Caco-2 (cell line): Measurements from ENCODE around the gene PCBD2. TPM values are rescaled to one million over a fixed set of nuclear protein-coding genes. Genes with fewer than 3 reads are reported as not detected.

Source experiments
- BruUV-seq: library from RNA; stranded (reverse); fragments of 400-500 nt; replicated peaks from 2 replicates; lab custom pipeline; 2021; lab: Mats Ljungman, UMichigan
- CTCF ChIA-PET: fragments of 300-600 bp; sonication (Branson Sonifier 250); formaldehyde crosslinking; loops from one replicate; lab custom pipeline; 2022; ENCODE audit warnings: antibody characterized with exemption; lab: Charles Lee
- POLR2A ChIA-PET: fragments of 300-600 bp; sonication (Branson Sonifier 250); formaldehyde crosslinking; loops from one replicate; lab custom pipeline; 2022; ENCODE audit warnings: antibody characterized with exemption; lab: Charles Lee
- DNase-seq, 2 experiments: peaks; one replicate each; pipeline versions ENCODE4 v3.0.0 to v3.0.0-alpha.2; 2020 to 2022
- H3K27me3 ChIP-seq: replicated peaks from 2 replicates; pipeline ENCODE4 v1.6.0; 2011; ENCODE audit warnings: low read length; ENCODE audit not compliant: control insufficient read depth, insufficient read depth
- H3K36me3 ChIP-seq: 2 replicates; pipeline ENCODE4 v1.5.1; 2011; ENCODE audit warnings: low read length; ENCODE audit not compliant: control insufficient read depth, insufficient read depth
- H3K4me1 ChIP-seq: fragments of 250-450 bp; sonication (Bioruptor Pico); 2 replicates; pipeline ENCODE4 v1.5.1; 2020; ENCODE audit warnings: mild to moderate bottlenecking
- H3K4me3 ChIP-seq: 2 replicates; pipeline ENCODE4 v1.5.1; 2011; ENCODE audit warnings: low read depth, mild to moderate bottlenecking, control low read depth, low read length
- H3K9me3 ChIP-seq: fragments of 250-450 bp; sonication (Bioruptor Pico); 2 replicates; pipeline ENCODE4 v1.5.1; 2020; ENCODE audit warnings: mild to moderate bottlenecking, moderate library complexity
- H3K27ac Mint-ChIP-seq: one replicate; pipeline ENCODE4 v1.8.0; 2022; ENCODE audit warnings: mixed read lengths; ENCODE audit not compliant: unreplicated experiment
- H3K27me3 Mint-ChIP-seq: one replicate; pipeline ENCODE4 v1.8.0; 2022; ENCODE audit warnings: mixed read lengths; ENCODE audit not compliant: insufficient read depth, unreplicated experiment
- H3K36me3 Mint-ChIP-seq: one replicate; pipeline ENCODE4 v1.8.0; 2022; ENCODE audit warnings: mild to moderate bottlenecking, mixed read lengths; ENCODE audit not compliant: insufficient read depth, unreplicated experiment
- H3K4me1 Mint-ChIP-seq: one replicate; pipeline ENCODE4 v1.8.0; 2022; ENCODE audit warnings: low read depth, mixed read lengths; ENCODE audit not compliant: unreplicated experiment
- H3K4me3 Mint-ChIP-seq: one replicate; pipeline ENCODE4 v1.8.0; 2022; ENCODE audit warnings: mild to moderate bottlenecking, moderate library complexity, mixed read lengths; ENCODE audit not compliant: unreplicated experiment
- H3K9me3 Mint-ChIP-seq: one replicate; pipeline ENCODE4 v1.8.0; 2022; ENCODE audit warnings: mixed read lengths; ENCODE audit not compliant: unreplicated experiment
- intact Hi-C: fragments of 100-400 bp; cut with micrococcal nuclease; formaldehyde crosslinking; loops from one replicate; pipeline ENCODE4 v1.10.0; 2022; ENCODE audit not compliant: unreplicated experiment
- total RNA-seq: library from RNA; stranded (reverse); gene quantifications from 2 replicates; pipeline ENCODE4 v1.2.3, GENCODE V29; 2022
- TF ChIP-seq, protein P1 (sequence below), 2 experiments: fragments of 200-600 bp in 1 of 2; IDR thresholded peaks; 1 replicate in 1 of 2; 2 replicates in 1 of 2; pipeline versions ENCODE4 v1.5.1 to v1.8.0; 2011 to 2022; ENCODE audit warnings: antibody characterized with exemption in 1 of 2, control low read depth in 1 of 2, inconsistent platforms in 1 of 2, low read depth in 1 of 2, low read length in 1 of 2, mild to moderate bottlenecking in 1 of 2, moderate library complexity in 1 of 2; ENCODE audit not compliant: insufficient read depth in 1 of 2, severe bottlenecking in 1 of 2, unreplicated experiment in 1 of 2

Gene PCBD2
- total RNA-seq, 1 experiment from 2014 or later: 24.2 TPM

DNA sequence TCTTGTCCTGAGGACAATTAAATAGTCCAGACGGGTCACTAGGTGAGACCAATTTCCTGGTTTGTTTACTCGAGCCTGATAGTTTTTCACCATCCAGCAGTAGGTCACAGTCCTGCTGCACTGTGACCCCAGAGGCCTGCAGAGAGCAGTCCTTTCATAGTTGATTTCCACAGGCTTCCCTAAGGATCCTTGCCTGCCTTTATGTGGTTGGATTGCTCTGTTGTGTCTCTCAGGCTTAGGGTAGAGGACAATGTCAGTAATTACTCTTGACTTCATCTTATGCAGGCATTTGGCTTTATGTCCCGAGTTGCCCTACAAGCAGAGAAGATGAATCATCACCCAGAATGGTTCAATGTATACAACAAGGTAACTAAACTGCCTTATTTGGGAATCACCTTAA, 53.8 kb downstream of the PCBD2 start:
- TF ChIP-seq, protein P1, sequence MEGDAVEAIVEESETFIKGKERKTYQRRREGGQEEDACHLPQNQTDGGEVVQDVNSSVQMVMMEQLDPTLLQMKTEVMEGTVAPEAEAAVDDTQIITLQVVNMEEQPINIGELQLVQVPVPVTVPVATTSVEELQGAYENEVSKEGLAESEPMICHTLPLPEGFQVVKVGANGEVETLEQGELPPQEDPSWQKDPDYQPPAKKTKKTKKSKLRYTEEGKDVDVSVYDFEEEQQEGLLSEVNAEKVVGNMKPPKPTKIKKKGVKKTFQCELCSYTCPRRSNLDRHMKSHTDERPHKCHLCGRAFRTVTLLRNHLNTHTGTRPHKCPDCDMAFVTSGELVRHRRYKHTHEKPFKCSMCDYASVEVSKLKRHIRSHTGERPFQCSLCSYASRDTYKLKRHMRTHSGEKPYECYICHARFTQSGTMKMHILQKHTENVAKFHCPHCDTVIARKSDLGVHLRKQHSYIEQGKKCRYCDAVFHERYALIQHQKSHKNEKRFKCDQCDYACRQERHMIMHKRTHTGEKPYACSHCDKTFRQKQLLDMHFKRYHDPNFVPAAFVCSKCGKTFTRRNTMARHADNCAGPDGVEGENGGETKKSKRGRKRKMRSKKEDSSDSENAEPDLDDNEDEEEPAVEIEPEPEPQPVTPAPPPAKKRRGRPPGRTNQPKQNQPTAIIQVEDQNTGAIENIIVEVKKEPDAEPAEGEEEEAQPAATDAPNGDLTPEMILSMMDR (IDR thresholded peaks at IDR 0.05; ENCODE audit: insufficient read depth in 1 of 2, low read depth in 1 of 2, low read length in 1 of 2, severe bottlenecking in 1 of 2, unreplicated experiment in 1 of 2): no peak
- no peaks in the 10 kb centered on the region; the same call in 1 of the 2 replicates for H3K36me3 ChIP-seq
- POLR2A ChIA-PET: no interaction called here

DNA sequence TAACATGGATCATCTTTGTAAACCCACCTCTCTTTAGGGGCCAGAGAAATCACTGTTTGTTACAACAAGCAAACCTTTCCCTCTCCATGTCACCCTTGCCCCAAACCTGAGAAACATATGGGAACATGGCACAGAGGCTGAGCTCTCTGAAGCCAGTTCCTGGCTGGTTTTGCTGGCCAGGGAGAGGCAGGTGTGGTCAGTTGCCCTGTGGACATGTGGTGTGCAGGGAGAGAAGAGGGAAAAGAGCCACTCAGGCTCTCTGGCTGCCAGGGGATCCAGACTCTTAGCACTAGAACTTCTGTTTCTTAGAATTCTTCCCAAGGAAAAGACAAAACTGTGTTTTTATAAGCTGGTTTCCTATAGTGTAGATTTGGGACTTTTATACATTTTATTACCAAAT, 58.2 kb downstream of the PCBD2 start:
- Mint-ChIP-seq H3K9me3 (no peaks in the 10 kb centered on the region), H3K4me1 (peaks cover 7% of the 10 kb centered on the region), H3K27me3 (no peaks in the 10 kb centered on the region), H3K36me3 (peaks cover 14% of the 10 kb centered on the region), H3K27ac (no peak overlapping the region), H3K4me3 (no peak overlapping the region)
- no peak for DNase-seq
- TF ChIP-seq, protein P1 (IDR thresholded peaks at IDR 0.05; ENCODE audit: insufficient read depth in 1 of 2, low read depth in 1 of 2, low read length in 1 of 2, severe bottlenecking in 1 of 2, unreplicated experiment in 1 of 2): no peak
- no TSS peak for BruUV-seq
- peaks cover 9% of the 10 kb centered on the region for H3K4me1 ChIP-seq
- POLR2A ChIA-PET: no interaction called here
- H3K4me3 ChIP-seq: no peak overlapping the region
- no peaks in the 10 kb centered on the region; the same call in 1 of the 2 replicates for H3K36me3 ChIP-seq
- H3K9me3 ChIP-seq: no peaks in the 10 kb centered on the region
- H3K27me3 ChIP-seq: no peaks in the 10 kb centered on the region
- CTCF ChIA-PET: no interaction called here
- intact Hi-C loops: no loop called here

More for the DNA sequence above, 53.8 kb downstream of the PCBD2 start:
- peaks cover 9% of the 10 kb centered on the region for H3K4me1 Mint-ChIP-seq
- no peak overlapping the region for H3K27ac Mint-ChIP-seq
- CTCF ChIA-PET: interaction anchor here (0.6 kb wide), 1 partner anchor 10 kb away, joined by 3 read pairs; no protein-coding TSS in a partner anchor
- H3K4me1 ChIP-seq: peaks cover 9% of the 10 kb centered on the region
- no peak overlapping the region for H3K4me3 ChIP-seq
- no peaks in the 10 kb centered on the region for H3K27me3 Mint-ChIP-seq
- no peaks in the 10 kb centered on the region for H3K27me3 ChIP-seq
- no peak overlapping the region for H3K4me3 Mint-ChIP-seq
- no TSS peak for BruUV-seq
- peak in 1 of 2 experiments; percentile 13 for DNase-seq
- peaks cover 7% of the 10 kb centered on the region; the same call in 1 of the 2 replicates for H3K9me3 ChIP-seq
- intact Hi-C loops: no loop called here
- H3K9me3 Mint-ChIP-seq: peaks cover 19% of the 10 kb centered on the region
- peaks cover 21% of the 10 kb centered on the region for H3K36me3 Mint-ChIP-seq

DNA sequence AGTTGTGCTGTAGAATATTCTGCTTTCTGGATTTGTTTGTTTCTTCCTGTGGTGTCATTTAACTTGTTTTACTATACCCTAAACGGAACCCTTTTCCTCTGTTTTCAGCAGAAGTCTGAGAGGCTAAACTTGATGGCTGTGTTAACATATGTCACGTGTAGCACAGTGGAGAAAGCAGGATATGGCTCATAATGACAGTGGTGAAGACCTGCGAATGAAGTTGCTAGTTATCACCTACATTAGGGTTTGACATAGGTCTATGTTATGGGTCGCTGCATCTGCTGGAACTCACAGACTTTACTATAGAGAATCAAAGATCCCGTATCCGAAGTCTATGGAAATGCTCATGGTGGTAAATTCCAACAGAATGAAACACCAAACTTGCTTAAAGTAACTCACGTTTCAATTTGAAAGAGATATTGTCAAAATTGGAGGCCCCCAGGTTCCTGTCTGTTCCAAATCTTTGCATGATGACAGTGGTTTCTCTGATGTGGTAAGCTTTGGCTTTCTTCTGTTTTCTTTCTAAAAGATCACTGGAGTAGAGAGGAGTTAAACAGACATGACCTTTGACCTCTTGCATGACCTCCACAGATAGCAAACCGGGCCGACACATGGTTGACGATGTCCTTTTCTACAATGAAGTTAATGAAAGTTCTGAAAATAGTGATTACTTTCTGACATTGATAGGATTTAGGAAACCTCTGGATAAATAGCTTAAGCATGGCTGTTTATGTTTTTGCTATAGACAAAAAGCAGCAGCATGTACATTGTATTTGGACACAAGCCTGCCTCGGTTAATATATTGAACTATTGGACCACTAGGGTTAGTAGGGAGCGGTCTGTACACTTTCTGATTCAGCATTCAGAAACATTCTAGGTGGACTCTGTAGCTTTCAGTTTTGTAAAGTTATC, 59.7 kb downstream of the PCBD2 start:
- no peaks in the 10 kb centered on the region; the same call in 1 of the 2 replicates for H3K36me3 ChIP-seq
- ChIA-PET CTCF (no interaction called here), POLR2A (no interaction called here)
- Mint-ChIP-seq H3K4me3 (no peak overlapping the region), H3K9me3 (no peaks in the 10 kb centered on the region), H3K4me1 (no peaks in the 10 kb centered on the region), H3K27me3 (no peaks in the 10 kb centered on the region), H3K27ac (no peak overlapping the region), H3K36me3 (peaks cover 14% of the 10 kb centered on the region)
- no TSS peak for BruUV-seq
- TF ChIP-seq, protein P1 (IDR thresholded peaks at IDR 0.05; ENCODE audit: insufficient read depth in 1 of 2, low read depth in 1 of 2, low read length in 1 of 2, severe bottlenecking in 1 of 2, unreplicated experiment in 1 of 2): no peak
- no peaks in the 10 kb centered on the region for H3K4me1 ChIP-seq
- intact Hi-C loops: no loop called here
- DNase-seq: no peak
- no peaks in the 10 kb centered on the region for H3K27me3 ChIP-seq
- no peak overlapping the region for H3K4me3 ChIP-seq
- no peaks in the 10 kb centered on the region for H3K9me3 ChIP-seq
